SU-DHL-6 (cell line): ENCODE measurements around the gene MAP3K20.

ENCODE experiments used
- EZH2phosphoT487 ChIP-seq: fragments of 200-600 bp; sonication (generic), shearing (Covaris generic); conservative IDR thresholded peaks from 2 replicates; pipeline ENCODE4 v1.6.1; 2018; ENCODE audit warnings: mild to moderate bottlenecking, antibody characterized with exemption, low read length, moderate library complexity, mixed read lengths
- TF ChIP-seq, protein P1 (sequence below): fragments of 200-600 bp; sonication (generic); IDR thresholded peaks from one replicate; pipeline ENCODE4 v1.5.1; 2017; ENCODE audit warnings: antibody characterized with exemption, mild to moderate bottlenecking, low read length, moderate library complexity; ENCODE audit not compliant: insufficient read depth, poor library complexity, severe bottlenecking

DNA sequence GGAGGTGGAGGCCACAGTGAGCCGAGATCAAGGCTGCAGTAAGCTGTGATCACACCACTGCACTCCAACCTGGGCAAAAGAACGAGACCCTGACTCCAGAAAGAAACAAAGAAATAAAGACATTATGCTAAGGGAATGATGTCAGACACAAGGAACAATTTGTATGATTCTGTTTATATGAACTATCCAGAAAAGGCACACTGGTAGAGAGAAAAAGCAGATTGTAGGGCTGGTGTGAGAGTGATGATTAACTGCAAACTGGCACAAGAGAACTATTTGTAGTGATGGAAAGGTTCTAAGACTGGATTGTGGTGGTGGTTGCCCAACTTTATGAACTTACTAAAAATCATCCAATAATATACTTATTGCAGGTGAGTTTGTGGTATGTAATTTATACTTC, 106.3 kb downstream of the MAP3K20 start:
- TF ChIP-seq, protein P1, sequence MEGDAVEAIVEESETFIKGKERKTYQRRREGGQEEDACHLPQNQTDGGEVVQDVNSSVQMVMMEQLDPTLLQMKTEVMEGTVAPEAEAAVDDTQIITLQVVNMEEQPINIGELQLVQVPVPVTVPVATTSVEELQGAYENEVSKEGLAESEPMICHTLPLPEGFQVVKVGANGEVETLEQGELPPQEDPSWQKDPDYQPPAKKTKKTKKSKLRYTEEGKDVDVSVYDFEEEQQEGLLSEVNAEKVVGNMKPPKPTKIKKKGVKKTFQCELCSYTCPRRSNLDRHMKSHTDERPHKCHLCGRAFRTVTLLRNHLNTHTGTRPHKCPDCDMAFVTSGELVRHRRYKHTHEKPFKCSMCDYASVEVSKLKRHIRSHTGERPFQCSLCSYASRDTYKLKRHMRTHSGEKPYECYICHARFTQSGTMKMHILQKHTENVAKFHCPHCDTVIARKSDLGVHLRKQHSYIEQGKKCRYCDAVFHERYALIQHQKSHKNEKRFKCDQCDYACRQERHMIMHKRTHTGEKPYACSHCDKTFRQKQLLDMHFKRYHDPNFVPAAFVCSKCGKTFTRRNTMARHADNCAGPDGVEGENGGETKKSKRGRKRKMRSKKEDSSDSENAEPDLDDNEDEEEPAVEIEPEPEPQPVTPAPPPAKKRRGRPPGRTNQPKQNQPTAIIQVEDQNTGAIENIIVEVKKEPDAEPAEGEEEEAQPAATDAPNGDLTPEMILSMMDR = no peak
- TF ChIP-seq EZH2phosphoT487 = no peak
